ENCODE data around the gene FHAD1.

GRCh38 chr1:15217654-15218053, 29.4 kb upstream of the FHAD1 start:
- TF ChIP-seq CTCF (IDR thresholded peaks at IDR 0.05): no peak
- no peak for TF ChIP-seq POLR2A (IDR thresholded peaks at IDR 0.05)

All from Peyer's patch (tissue), 4 donors.